Measurements from ENCODE around the gene PID1. TPM values are rescaled to one million over a fixed set of nuclear protein-coding genes. Genes with fewer than 3 reads are reported as not detected.

The PID1 gene
- polyA plus RNA-seq, 1 donor: 12.4 TPM

GRCh38 chr2:229296016-229296415 lies 24.9 kb upstream of the PID1 start:
- Histone ChIP-seq H3K27me3 (ENCODE audit: control insufficient read depth, insufficient read depth, low read length) (no peaks in the 10 kb centered on the region), H3K9me3 (ENCODE audit: control insufficient read depth, low read depth, low read length) (no peaks in the 10 kb centered on the region), H3K4me3 (ENCODE audit: low read length) (no peak overlapping the region), H3K4me1 (ENCODE audit: control insufficient read depth, insufficient read depth, low read length) (no peaks in the 10 kb centered on the region), H3K27ac (ENCODE audit: low read length) (no peak overlapping the region), H3K36me3 (ENCODE audit: control insufficient read depth, insufficient read depth, low read length) (no peaks in the 10 kb centered on the region)
- DNase-seq: no peak

- Histone ChIP-seq H3K4me3 (ENCODE audit: low read length) (no peak overlapping the region), H3K27me3 (ENCODE audit: control insufficient read depth, insufficient read depth, low read length) (peaks cover 2% of the 10 kb centered on the region), H3K36me3 (ENCODE audit: control insufficient read depth, insufficient read depth, low read length) (no peaks in the 10 kb centered on the region), H3K4me1 (ENCODE audit: control insufficient read depth, insufficient read depth, low read length) (no peaks in the 10 kb centered on the region), H3K27ac (ENCODE audit: low read length) (no peak overlapping the region), H3K9me3 (ENCODE audit: control insufficient read depth, low read depth, low read length) (peaks cover 5% of the 10 kb centered on the region)
- no peak for DNase-seq
- 63% methylated on average over 1 of the region's 1 CpG for WGBS (ENCODE audit: insufficient coverage, low lambda C conversion rate)
These were observed 16.7 kb upstream of the PID1 start for GRCh38 chr2:229287823-229288222.

- no CpG with 5 or more reads among the region's 5 CpGs for WGBS (ENCODE audit: insufficient coverage, low lambda C conversion rate)
- DNase-seq: no peak
- Histone ChIP-seq H3K9me3 (ENCODE audit: control insufficient read depth, low read depth, low read length) (no peaks in the 10 kb centered on the region), H3K4me1 (ENCODE audit: control insufficient read depth, insufficient read depth, low read length) (no peaks in the 10 kb centered on the region), H3K27ac (ENCODE audit: low read length) (no peak overlapping the region), H3K27me3 (ENCODE audit: control insufficient read depth, insufficient read depth, low read length) (peaks cover 2% of the 10 kb centered on the region), H3K36me3 (ENCODE audit: control insufficient read depth, insufficient read depth, low read length) (no peaks in the 10 kb centered on the region), H3K4me3 (ENCODE audit: low read length) (no peak overlapping the region)
These were observed 11.9 kb upstream of the PID1 start for GRCh38 chr2:229282758-229283546.

- WGBS (ENCODE audit: insufficient coverage, low lambda C conversion rate): 100% methylated on average over 1 of the region's 4 CpGs
- no peak for DNase-seq
- Histone ChIP-seq H3K27ac (ENCODE audit: low read length) (no peak overlapping the region), H3K36me3 (ENCODE audit: control insufficient read depth, insufficient read depth, low read length) (no peaks in the 10 kb centered on the region), H3K27me3 (ENCODE audit: control insufficient read depth, insufficient read depth, low read length) (peaks cover 2% of the 10 kb centered on the region), H3K4me3 (ENCODE audit: low read length) (no peak overlapping the region), H3K4me1 (ENCODE audit: control insufficient read depth, insufficient read depth, low read length) (no peaks in the 10 kb centered on the region), H3K9me3 (ENCODE audit: control insufficient read depth, low read depth, low read length) (no peaks in the 10 kb centered on the region)
These were observed 8.4 kb upstream of the PID1 start for GRCh38 chr2:229279516-229279915.

- no peak for DNase-seq
- no peaks in the 10 kb centered on the region for H3K27me3 ChIP-seq (ENCODE audit: control insufficient read depth, insufficient read depth, low read length)
These were observed 4.4 kb upstream of the PID1 start for GRCh38 chr2:229275506-229275905.

GRCh38 chr2:229273723-229274338 lies 2.7 kb upstream of the PID1 start:
- H3K4me1 ChIP-seq (ENCODE audit: control insufficient read depth, insufficient read depth, low read length): peaks cover 10% of the 10 kb centered on the region
- peaks cover 3% of the 10 kb centered on the region for H3K9me3 ChIP-seq (ENCODE audit: control insufficient read depth, low read depth, low read length)
- H3K36me3 ChIP-seq (ENCODE audit: control insufficient read depth, insufficient read depth, low read length): no peaks in the 10 kb centered on the region
- H3K27ac ChIP-seq (ENCODE audit: low read length): peak overlapping the region; percentile 56
- peak; percentile 80 to 91 for DNase-seq
- WGBS (ENCODE audit: insufficient coverage, low lambda C conversion rate): 58% methylated on average over 2 of the region's 4 CpGs
- H3K27me3 ChIP-seq (ENCODE audit: control insufficient read depth, insufficient read depth, low read length): no peaks in the 10 kb centered on the region
- H3K4me3 ChIP-seq (ENCODE audit: low read length): peak overlapping the region; percentile 33

More at GRCh38 chr2:229275506-229275905, 4.4 kb upstream of the PID1 start:
- Histone ChIP-seq H3K4me3 (ENCODE audit: low read length) (no peak overlapping the region), H3K4me1 (ENCODE audit: control insufficient read depth, insufficient read depth, low read length) (peaks cover 10% of the 10 kb centered on the region), H3K9me3 (ENCODE audit: control insufficient read depth, low read depth, low read length) (peaks cover 3% of the 10 kb centered on the region), H3K36me3 (ENCODE audit: control insufficient read depth, insufficient read depth, low read length) (no peaks in the 10 kb centered on the region), H3K27ac (ENCODE audit: low read length) (no peak overlapping the region)

GRCh38 chr2:229273006-229273722 lies 2.1 kb upstream of the PID1 start:
- WGBS (ENCODE audit: insufficient coverage, low lambda C conversion rate): 7% methylated on average over 3 of the region's 9 CpGs
- Histone ChIP-seq H3K27me3 (ENCODE audit: control insufficient read depth, insufficient read depth, low read length) (no peaks in the 10 kb centered on the region), H3K4me1 (ENCODE audit: control insufficient read depth, insufficient read depth, low read length) (peaks cover 10% of the 10 kb centered on the region), H3K9me3 (ENCODE audit: control insufficient read depth, low read depth, low read length) (peaks cover 3% of the 10 kb centered on the region), H3K4me3 (ENCODE audit: low read length) (peak overlapping the region; percentile 33), H3K27ac (ENCODE audit: low read length) (peak overlapping the region; percentile 56), H3K36me3 (ENCODE audit: control insufficient read depth, insufficient read depth, low read length) (no peaks in the 10 kb centered on the region)
- peak in 1 of 2 donors; percentile 62 for DNase-seq

GRCh38 chr2:229269941-229270340 lies 1.1 kb downstream of the PID1 start:
- Histone ChIP-seq H3K9me3 (ENCODE audit: control insufficient read depth, low read depth, low read length) (peaks cover 3% of the 10 kb centered on the region), H3K4me1 (ENCODE audit: control insufficient read depth, insufficient read depth, low read length) (peaks cover 10% of the 10 kb centered on the region), H3K27me3 (ENCODE audit: control insufficient read depth, insufficient read depth, low read length) (no peaks in the 10 kb centered on the region), H3K27ac (ENCODE audit: low read length) (no peak overlapping the region), H3K36me3 (ENCODE audit: control insufficient read depth, insufficient read depth, low read length) (no peaks in the 10 kb centered on the region), H3K4me3 (ENCODE audit: low read length) (peak overlapping the region; percentile 80)
- no CpG with 5 or more reads among the region's 6 CpGs for whole genome bisulfite sequencing (ENCODE audit: insufficient coverage, low lambda C conversion rate)
- DNase-seq: peak in 1 of 2 donors; percentile 24

GRCh38 chr2:229269146-229269545 lies 1.9 kb downstream of the PID1 start:
- H3K4me3 ChIP-seq (ENCODE audit: low read length): no peak overlapping the region
- H3K36me3 ChIP-seq (ENCODE audit: control insufficient read depth, insufficient read depth, low read length): no peaks in the 10 kb centered on the region
- peak in 1 of 2 donors; percentile 7 for DNase-seq
- no peak overlapping the region for H3K27ac ChIP-seq (ENCODE audit: low read length)
- H3K27me3 ChIP-seq (ENCODE audit: control insufficient read depth, insufficient read depth, low read length): no peaks in the 10 kb centered on the region
- WGBS (ENCODE audit: insufficient coverage, low lambda C conversion rate): no CpG with 5 or more reads among the region's 8 CpGs
- peaks cover 3% of the 10 kb centered on the region for H3K9me3 ChIP-seq (ENCODE audit: control insufficient read depth, low read depth, low read length)
- H3K4me1 ChIP-seq (ENCODE audit: control insufficient read depth, insufficient read depth, low read length): peaks cover 10% of the 10 kb centered on the region

GRCh38 chr2:229268626-229269025 lies 2.5 kb downstream of the PID1 start:
- no peak overlapping the region for H3K4me3 ChIP-seq (ENCODE audit: low read length)
- H3K36me3 ChIP-seq (ENCODE audit: control insufficient read depth, insufficient read depth, low read length): no peaks in the 10 kb centered on the region
- H3K4me1 ChIP-seq (ENCODE audit: control insufficient read depth, insufficient read depth, low read length): peaks cover 10% of the 10 kb centered on the region
- no peak overlapping the region for H3K27ac ChIP-seq (ENCODE audit: low read length)
- no peaks in the 10 kb centered on the region for H3K27me3 ChIP-seq (ENCODE audit: control insufficient read depth, insufficient read depth, low read length)
- 67% methylated on average over 3 of the region's 4 CpGs for WGBS (ENCODE audit: insufficient coverage, low lambda C conversion rate)
- H3K9me3 ChIP-seq (ENCODE audit: control insufficient read depth, low read depth, low read length): peaks cover 3% of the 10 kb centered on the region
- DNase-seq: no peak
